ENCODE measurements around the gene C1orf146. TPM values are rescaled to one million over a fixed set of nuclear protein-coding genes. Genes with fewer than 3 reads are reported as not detected.
"Not testable (repeated sequence)": the region's sequence is repeated elsewhere in the genome, so short reads cannot be mapped to it uniquely, and the experiment has no call there.

C1orf146 gene
- total RNA-seq, 1 donor from 2014 or later, result not detected

GRCh38 chr1:92273039-92273438 is 55.3 kb downstream of the C1orf146 start:
- H3K27me3 ChIP-seq, result no peaks in the 10 kb centered on the region
- DNase-seq (ENCODE audit: low spot score), result no peak
- H3K36me3 ChIP-seq, result peaks cover 3% of the 10 kb centered on the region
- H3K9me3 Mint-ChIP-seq, result no peaks in the 10 kb centered on the region
- H3K27ac Mint-ChIP-seq, result no peak overlapping the region
- H3K4me3 ChIP-seq, result no peak overlapping the region
- TF ChIP-seq EZH2 (IDR thresholded peaks at IDR 0.05), result no peak
- H3K36me3 Mint-ChIP-seq, result peaks cover 34% of the 10 kb centered on the region
- H3K4me1 Mint-ChIP-seq, result peaks cover 5% of the 10 kb centered on the region
- H4K20me1 ChIP-seq (ENCODE audit: low read depth), result no peaks in the 10 kb centered on the region
- no peak overlapping the region for H3K9ac ChIP-seq
- H3K4me3 Mint-ChIP-seq, result no peak overlapping the region
- H3K4me1 ChIP-seq, result no peaks in the 10 kb centered on the region
- H3F3A ChIP-seq (ENCODE audit: low read depth), result no peaks in the 10 kb centered on the region
- H3K4me2 ChIP-seq, result no peak overlapping the region
- H3K27me3 Mint-ChIP-seq (ENCODE audit: insufficient read depth, low read depth), result no peaks in the 10 kb centered on the region
- no peaks in the 10 kb centered on the region for H3K79me2 ChIP-seq (ENCODE audit: low read depth)
- H2AFZ ChIP-seq (replicated peaks), result no peak overlapping the region
- no peak overlapping the region for H3K27ac ChIP-seq
- H3K9me3 ChIP-seq (ENCODE audit: low read depth), result no peaks in the 10 kb centered on the region

- no peak for DNase-seq (ENCODE audit: low spot score)
- Histone ChIP-seq H3K9ac (no peak overlapping the region), H3K4me1 (peaks cover 3% of the 10 kb centered on the region), H3K36me3 (no peaks in the 10 kb centered on the region), H3K4me2 (no peak overlapping the region), H3K27me3 (no peaks in the 10 kb centered on the region), H4K20me1 (ENCODE audit: low read depth) (no peaks in the 10 kb centered on the region), H3K9me3 (ENCODE audit: low read depth) (no peaks in the 10 kb centered on the region), H3K79me2 (ENCODE audit: low read depth) (no peaks in the 10 kb centered on the region), H3F3A (ENCODE audit: low read depth) (no peaks in the 10 kb centered on the region), H2AFZ (replicated peaks) (no peak overlapping the region), H3K4me3 (no peak overlapping the region), H3K27ac (no peak overlapping the region)
- Mint-ChIP-seq H3K27ac (no peak overlapping the region), H3K27me3 (ENCODE audit: insufficient read depth, low read depth) (no peaks in the 10 kb centered on the region), H3K4me3 (no peak overlapping the region), H3K4me1 (peaks cover 5% of the 10 kb centered on the region), H3K9me3 (no peaks in the 10 kb centered on the region), H3K36me3 (peaks cover 36% of the 10 kb centered on the region)
- TF ChIP-seq, protein P1, sequence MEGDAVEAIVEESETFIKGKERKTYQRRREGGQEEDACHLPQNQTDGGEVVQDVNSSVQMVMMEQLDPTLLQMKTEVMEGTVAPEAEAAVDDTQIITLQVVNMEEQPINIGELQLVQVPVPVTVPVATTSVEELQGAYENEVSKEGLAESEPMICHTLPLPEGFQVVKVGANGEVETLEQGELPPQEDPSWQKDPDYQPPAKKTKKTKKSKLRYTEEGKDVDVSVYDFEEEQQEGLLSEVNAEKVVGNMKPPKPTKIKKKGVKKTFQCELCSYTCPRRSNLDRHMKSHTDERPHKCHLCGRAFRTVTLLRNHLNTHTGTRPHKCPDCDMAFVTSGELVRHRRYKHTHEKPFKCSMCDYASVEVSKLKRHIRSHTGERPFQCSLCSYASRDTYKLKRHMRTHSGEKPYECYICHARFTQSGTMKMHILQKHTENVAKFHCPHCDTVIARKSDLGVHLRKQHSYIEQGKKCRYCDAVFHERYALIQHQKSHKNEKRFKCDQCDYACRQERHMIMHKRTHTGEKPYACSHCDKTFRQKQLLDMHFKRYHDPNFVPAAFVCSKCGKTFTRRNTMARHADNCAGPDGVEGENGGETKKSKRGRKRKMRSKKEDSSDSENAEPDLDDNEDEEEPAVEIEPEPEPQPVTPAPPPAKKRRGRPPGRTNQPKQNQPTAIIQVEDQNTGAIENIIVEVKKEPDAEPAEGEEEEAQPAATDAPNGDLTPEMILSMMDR (IDR thresholded peaks at IDR 0.05), result no peak
- no peak for TF ChIP-seq EZH2phosphoT487 (IDR thresholded peaks at IDR 0.05)
- TF ChIP-seq EZH2 (IDR thresholded peaks at IDR 0.05), result no peak
Measured at GRCh38 chr1:92274939-92275338, 57.2 kb downstream of the C1orf146 start.

DNA sequence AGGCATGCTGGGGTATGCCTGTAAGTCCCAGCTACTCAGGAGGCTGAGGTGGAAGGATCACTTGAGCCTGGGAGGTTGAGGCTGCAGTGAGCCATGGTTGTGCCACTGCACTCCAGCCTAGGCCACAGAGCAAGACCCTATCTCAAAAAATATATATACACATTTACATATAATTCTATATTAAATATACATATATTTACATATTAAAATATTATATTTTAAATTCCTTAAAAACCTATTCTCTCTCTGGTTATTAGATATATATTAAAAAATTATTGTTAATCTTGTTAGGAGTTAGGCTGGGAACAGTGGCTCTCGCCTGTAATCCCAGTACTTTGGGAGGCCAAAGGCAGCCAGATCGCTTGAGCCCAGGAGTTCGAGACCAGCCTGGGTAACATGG is 58.4 kb downstream of the C1orf146 start:
- Histone ChIP-seq H3F3A (ENCODE audit: low read depth) (no peaks in the 10 kb centered on the region), H3K9me3 (ENCODE audit: low read depth) (no peaks in the 10 kb centered on the region), H4K20me1 (ENCODE audit: low read depth) (no peaks in the 10 kb centered on the region), H3K36me3 (no peaks in the 10 kb centered on the region), H3K4me3 (no peak overlapping the region), H3K9ac (no peak overlapping the region), H3K79me2 (ENCODE audit: low read depth) (no peaks in the 10 kb centered on the region), H3K27me3 (no peaks in the 10 kb centered on the region), H3K4me1 (peaks cover 3% of the 10 kb centered on the region), H3K4me2 (no peak overlapping the region), H2AFZ (replicated peaks) (no peak overlapping the region), H3K27ac (no peak overlapping the region)
- H3K27ac Mint-ChIP-seq, result no peak overlapping the region
- H3K4me1 Mint-ChIP-seq, result peaks cover 5% of the 10 kb centered on the region
- TF ChIP-seq EZH2 (IDR thresholded peaks at IDR 0.05) (no peak), EZH2phosphoT487 (IDR thresholded peaks at IDR 0.05) (no peak)
- TF ChIP-seq, protein P1 (IDR thresholded peaks at IDR 0.05), result no peak
- no peak overlapping the region for H3K4me3 Mint-ChIP-seq
- DNase-seq (ENCODE audit: low spot score), result no peak
- no peaks in the 10 kb centered on the region for H3K9me3 Mint-ChIP-seq
- no peaks in the 10 kb centered on the region for H3K27me3 Mint-ChIP-seq (ENCODE audit: insufficient read depth, low read depth)
- H3K36me3 Mint-ChIP-seq, result peaks cover 40% of the 10 kb centered on the region

- no peak for DNase-seq (ENCODE audit: low spot score)
- Histone ChIP-seq H3K27ac (no peak overlapping the region), H3K36me3 (no peaks in the 10 kb centered on the region), H3K9ac (no peak overlapping the region), H3K4me2 (no peak overlapping the region), H3K4me1 (peaks cover 3% of the 10 kb centered on the region), H2AFZ (replicated peaks) (no peak overlapping the region), H3K9me3 (ENCODE audit: low read depth) (no peaks in the 10 kb centered on the region), H4K20me1 (ENCODE audit: low read depth) (no peaks in the 10 kb centered on the region), H3K79me2 (ENCODE audit: low read depth) (peaks cover 10% of the 10 kb centered on the region), H3K4me3 (no peak overlapping the region), H3K27me3 (no peaks in the 10 kb centered on the region), H3F3A (ENCODE audit: low read depth) (no peaks in the 10 kb centered on the region)
- Mint-ChIP-seq H3K4me3 (no peak overlapping the region), H3K36me3 (peaks cover 48% of the 10 kb centered on the region), H3K27ac (no peak overlapping the region), H3K9me3 (peaks cover 2% of the 10 kb centered on the region), H3K27me3 (ENCODE audit: insufficient read depth, low read depth) (no peaks in the 10 kb centered on the region), H3K4me1 (peaks cover 5% of the 10 kb centered on the region)
- TF ChIP-seq, protein P1 (IDR thresholded peaks at IDR 0.05), result no peak
- TF ChIP-seq EZH2 (IDR thresholded peaks at IDR 0.05), result no peak
- TF ChIP-seq EZH2phosphoT487 (IDR thresholded peaks at IDR 0.05), result no peak
Measured at GRCh38 chr1:92277105-92277723, 59.5 kb downstream of the C1orf146 start.

- H3K4me2 ChIP-seq; H3K36me3 ChIP-seq; H3K9me3 ChIP-seq (ENCODE audit: low read depth); H3K4me3 Mint-ChIP-seq; H3K4me1 Mint-ChIP-seq; H2AFZ ChIP-seq (replicated peaks); H3K27me3 ChIP-seq; H4K20me1 ChIP-seq (ENCODE audit: low read depth); H3K4me3 ChIP-seq; H3K9me3 Mint-ChIP-seq; H3K27ac Mint-ChIP-seq; H3K9ac ChIP-seq; H3K27ac ChIP-seq; H3F3A ChIP-seq (ENCODE audit: low read depth); H3K27me3 Mint-ChIP-seq (ENCODE audit: insufficient read depth, low read depth); H3K4me1 ChIP-seq: not testable (repeated sequence)
- H3K36me3 Mint-ChIP-seq, result peaks cover 62% of the 10 kb centered on the region
- peak; percentile 47 for DNase-seq (ENCODE audit: low spot score)
- peaks cover 26% of the 10 kb centered on the region for H3K79me2 ChIP-seq (ENCODE audit: low read depth)
Measured at GRCh38 chr1:92279781-92280180, 62.1 kb downstream of the C1orf146 start.

DNA sequence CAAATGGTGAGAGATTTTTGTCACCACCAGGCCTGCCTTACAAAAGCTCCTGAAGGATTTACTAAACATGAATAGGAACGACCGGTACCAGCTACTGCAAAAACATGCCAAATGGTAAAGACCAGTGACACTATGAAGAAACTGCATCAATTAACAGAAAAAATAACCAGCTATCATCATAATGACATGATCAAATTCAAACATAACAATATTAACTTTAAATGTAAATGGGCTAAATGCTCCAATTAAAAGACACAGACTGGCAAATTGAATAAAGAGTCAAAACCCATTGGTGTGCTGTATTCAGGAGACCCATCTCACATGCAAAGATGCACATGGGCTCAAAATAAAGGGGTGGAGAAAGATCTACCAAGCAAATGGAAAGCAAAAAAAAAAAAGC is 63.7 kb downstream of the C1orf146 start:
- not testable (repeated sequence) for H3K4me3 Mint-ChIP-seq; H3K27me3 ChIP-seq; H3K4me1 ChIP-seq; H3K9me3 Mint-ChIP-seq; H3K27ac ChIP-seq; H2AFZ ChIP-seq (replicated peaks); H3K4me1 Mint-ChIP-seq; H4K20me1 ChIP-seq (ENCODE audit: low read depth); H3K9me3 ChIP-seq (ENCODE audit: low read depth); H3F3A ChIP-seq (ENCODE audit: low read depth); H3K27me3 Mint-ChIP-seq (ENCODE audit: insufficient read depth, low read depth); H3K4me3 ChIP-seq; H3K27ac Mint-ChIP-seq; H3K36me3 ChIP-seq; H3K9ac ChIP-seq; DNase-seq (ENCODE audit: low spot score); H3K4me2 ChIP-seq
- peaks cover 62% of the 10 kb centered on the region for H3K36me3 Mint-ChIP-seq
- peaks cover 26% of the 10 kb centered on the region for H3K79me2 ChIP-seq (ENCODE audit: low read depth)
